K562 (cell line): ENCODE measurements around the gene DHX35. TPM values are rescaled to one million over a fixed set of nuclear protein-coding genes. Genes with fewer than 3 reads are reported as not detected.

ENCODE experiments used
- BCL6 ChIP-seq: fragments of 250-450 bp; sonication (Bioruptor Pico); IDR thresholded peaks from 2 replicates; pipeline ENCODE4 v1.4.0; 2020
- E4F1 ChIP-seq: fragments of 250-450 bp; sonication (Bioruptor Pico); IDR thresholded peaks from 2 replicates; pipeline ENCODE4 v1.5.0; 2021; ENCODE audit warnings: mild to moderate bottlenecking, borderline replicate concordance
- HDAC1 ChIP-seq, 2 experiments: fragments of 450-650 bp; IDR thresholded peaks; 2 replicates each; pipeline ENCODE4 v1.6.1; 2016 to 2017; ENCODE audit warnings: inconsistent platforms in 1 of 2, mild to moderate bottlenecking in 1 of 2, moderate library complexity in 1 of 2
- HMGXB4 ChIP-seq: sonication (generic); formaldehyde crosslinking; IDR thresholded peaks from 2 replicates; pipeline ENCODE4 v1.8.1; 2023; ENCODE audit warnings: mild to moderate bottlenecking, missing genetic modification reagents
- NR2F6 ChIP-seq: fragments of 450-650 bp; formaldehyde crosslinking; IDR thresholded peaks from 2 replicates; pipeline ENCODE4 v1.4.0; 2020; ENCODE audit warnings: mild to moderate bottlenecking
- SMAD4 ChIP-seq: fragments of 250-450 bp; sonication (Bioruptor Pico); conservative IDR thresholded peaks from 2 replicates; pipeline ENCODE4 v1.8.0; 2021; ENCODE audit warnings: inconsistent platforms, mild to moderate bottlenecking, moderate library complexity
- THRB ChIP-seq: fragments of 450-650 bp; formaldehyde crosslinking; conservative IDR thresholded peaks from 2 replicates; pipeline ENCODE4 v1.4.0; 2022; ENCODE audit warnings: mild to moderate bottlenecking, missing genetic modification characterization
- ZC3H8 ChIP-seq: fragments of 450-650 bp; IDR thresholded peaks from 2 replicates; pipeline ENCODE4 v1.6.1; 2017
- polyA plus RNA-seq, 8 experiments: library from polyadenylated mRNA; depleted of rRNA in 4 of 8; stranded (reverse) in 5 of 8; unstranded in 3 of 8; fragments of >200 nt; fragmentation: Nextera tagmentation in 2 of 8; fragmentation: Illumina TruSeq in 1 of 8; extraction: Ambion mirVana in 2 of 8; extraction: Trizol in 1 of 8; gene quantifications; 2 replicates each; pipeline versions ENCODE4 v1.2.1 to v1.2.3, GENCODE V29; 2011 to 2014; ENCODE audit warnings: inconsistent platforms in 1 of 8, missing spikeins in 1 of 8
- total RNA-seq, 7 experiments: library from RNA; depleted of rRNA in 6 of 7; stranded (reverse); fragments of >200 nt in 6 of 7; fragmentation: Illumina TruSeq in 2 of 7; extraction: Trizol in 2 of 7; gene quantifications; 2 replicates each; pipeline versions ENCODE4 v1.2.1 to v1.2.3, GENCODE V29; 2011 to 2021; ENCODE audit warnings: low replicate concordance in 1 of 7

Gene DHX35
- total and polyA plus RNA-seq, 9 of the 15 experiments (the other 6 are each of a cell fraction or from before 2014, with no cell fraction given): 6.5 to 25.6 (median 16.9) TPM

GRCh38 chr20:39047417-39047985 lies 85.4 kb downstream of the DHX35 start (continued):
- TF ChIP-seq HMGXB4 (CRISPR knock-in tag) (no peak), NR2F6 (CRISPR knock-in tag) (no peak), E4F1 (CRISPR knock-in tag) (no peak), SMAD4 (CRISPR knock-in tag) (no peak), THRB (no peak), ZC3H8 (no peak), HDAC1 (IDR thresholded peaks at IDR 0.05) (no peak), BCL6 (CRISPR knock-in tag) (no peak)
